Nephron progenitor cell (in vitro differentiated cells): Measurements from ENCODE around the gene PGAP2.

Experiments used
- DNase-seq: peaks from one replicate; pipeline ENCODE4 v3.0.0; 2021
- H3K27ac Mint-ChIP-seq: 2 replicates; pipeline ENCODE4 v1.8.0; 2021; ENCODE audit warnings: mild to moderate bottlenecking, moderate library complexity, mixed read lengths
- H3K27me3 Mint-ChIP-seq: 2 replicates; pipeline ENCODE4 v1.8.0; 2021; ENCODE audit warnings: mild to moderate bottlenecking, low read depth, mixed read lengths; ENCODE audit not compliant: poor library complexity
- H3K36me3 Mint-ChIP-seq: 2 replicates; pipeline ENCODE4 v1.8.0; 2021; ENCODE audit warnings: low read depth, mixed read lengths
- H3K4me1 Mint-ChIP-seq: 2 replicates; pipeline ENCODE4 v1.8.0; 2021; ENCODE audit warnings: mixed read lengths
- H3K4me3 Mint-ChIP-seq: 2 replicates; pipeline ENCODE4 v1.8.0; 2021; ENCODE audit warnings: mild to moderate bottlenecking, moderate library complexity, mixed read lengths
- H3K9me3 Mint-ChIP-seq: 2 replicates; pipeline ENCODE4 v1.8.0; 2021; ENCODE audit warnings: mild to moderate bottlenecking, moderate library complexity, mixed read lengths
- CTCF ChIP-seq: fragments of 200-600 bp; sonication (generic); IDR thresholded peaks from 2 replicates; pipeline ENCODE4 v1.5.0; 2021; ENCODE audit warnings: antibody characterized with exemption

The PGAP2 gene

GRCh38 chr11:3843326-3843725 is 35.0 kb downstream of the PGAP2 start:
- DNase-seq, result no peak
- H3K4me1 Mint-ChIP-seq, result peaks cover 27% of the 10 kb centered on the region
- no peak overlapping the region for H3K4me3 Mint-ChIP-seq
- H3K27me3 Mint-ChIP-seq, result no peaks in the 10 kb centered on the region
- H3K36me3 Mint-ChIP-seq, result no peaks in the 10 kb centered on the region
- no peak for TF ChIP-seq CTCF
- H3K27ac Mint-ChIP-seq, result no peak overlapping the region
- peaks cover 7% of the 10 kb centered on the region for H3K9me3 Mint-ChIP-seq

GRCh38 chr11:3845246-3845645 is 36.9 kb downstream of the PGAP2 start:
- DNase-seq, result no peak
- Mint-ChIP-seq H3K4me1 (peaks cover 8% of the 10 kb centered on the region), H3K27me3 (no peaks in the 10 kb centered on the region), H3K9me3 (peaks cover 7% of the 10 kb centered on the region), H3K4me3 (no peak overlapping the region), H3K36me3 (no peaks in the 10 kb centered on the region), H3K27ac (no peak overlapping the region)
- no peak for TF ChIP-seq CTCF

- peaks cover 7% of the 10 kb centered on the region for H3K9me3 Mint-ChIP-seq
- TF ChIP-seq CTCF, result no peak
- H3K27me3 Mint-ChIP-seq, result no peaks in the 10 kb centered on the region
- H3K4me1 Mint-ChIP-seq, result peaks cover 8% of the 10 kb centered on the region
- H3K36me3 Mint-ChIP-seq, result no peaks in the 10 kb centered on the region
- DNase-seq, result no peak
- H3K27ac Mint-ChIP-seq, result no peak overlapping the region
- H3K4me3 Mint-ChIP-seq, result no peak overlapping the region
Measured at GRCh38 chr11:3845670-3846069, 37.3 kb downstream of the PGAP2 start.

- H3K4me3 Mint-ChIP-seq, result no peak overlapping the region
- peaks cover 8% of the 10 kb centered on the region for H3K4me1 Mint-ChIP-seq
- no peak for DNase-seq
- H3K27me3 Mint-ChIP-seq, result peaks cover 5% of the 10 kb centered on the region
- H3K36me3 Mint-ChIP-seq, result no peaks in the 10 kb centered on the region
- no peaks in the 10 kb centered on the region for H3K9me3 Mint-ChIP-seq
- no peak overlapping the region for H3K27ac Mint-ChIP-seq
- peak; percentile 59 for TF ChIP-seq CTCF
Measured at GRCh38 chr11:3849297-3849874, 41.0 kb downstream of the PGAP2 start.

- H3K4me1 Mint-ChIP-seq, result peaks cover 34% of the 10 kb centered on the region
- H3K9me3 Mint-ChIP-seq, result no peaks in the 10 kb centered on the region
- no peaks in the 10 kb centered on the region for H3K36me3 Mint-ChIP-seq
- no peak overlapping the region for H3K27ac Mint-ChIP-seq
- H3K27me3 Mint-ChIP-seq, result peaks cover 6% of the 10 kb centered on the region
- DNase-seq, result no peak
- TF ChIP-seq CTCF, result no peak
- H3K4me3 Mint-ChIP-seq, result no peak overlapping the region
Measured at GRCh38 chr11:3853545-3853842, 45.1 kb downstream of the PGAP2 start.

GRCh38 chr11:3853899-3854659 is 45.7 kb downstream of the PGAP2 start:
- no peak for TF ChIP-seq CTCF
- H3K27ac Mint-ChIP-seq, result no peak overlapping the region
- DNase-seq, result peak; percentile 7

More at GRCh38 chr11:3853899-3854659, 45.7 kb downstream of the PGAP2 start:
- H3K4me3 Mint-ChIP-seq, result peak overlapping the region; percentile 84
- peaks cover 6% of the 10 kb centered on the region for H3K27me3 Mint-ChIP-seq
- H3K36me3 Mint-ChIP-seq, result no peaks in the 10 kb centered on the region
- no peaks in the 10 kb centered on the region for H3K9me3 Mint-ChIP-seq
- peaks cover 39% of the 10 kb centered on the region for H3K4me1 Mint-ChIP-seq
